Measurements from ENCODE around the gene SOWAHA.

- no peak for TF ChIP-seq EZH2 (IDR thresholded peaks at IDR 0.05; ENCODE audit: insufficient read depth, poor library complexity, severe bottlenecking)
- TF ChIP-seq EZH2phosphoT487 (IDR thresholded peaks at IDR 0.05; ENCODE audit: insufficient read depth, low read depth): no peak
Measured at GRCh38 chr5:132776938-132777208, 36.2 kb upstream of the SOWAHA start.

All from GM23248 (cell line).